GM12878 (cell line): Measurements from ENCODE around the gene FAM229A. TPM values are rescaled to one million over a fixed set of nuclear protein-coding genes. Genes with fewer than 3 reads are reported as not detected.

ENCODE experiments used
- ATAC-seq: fragments of 200-7000 bp; cut with Tn5 transposase; 3 replicates; pipeline ENCODE4 v1.9.1; 2020; ENCODE audit warnings: mild to moderate bottlenecking, moderate library complexity
- BruUV-seq: library from RNA; stranded (reverse); fragments of 400-500 nt; replicated peaks from 2 replicates; lab custom pipeline; 2021; lab: Mats Ljungman, UMichigan
- CTCF ChIA-PET: fragments of 300-600 bp; sonication (Branson Sonifier 250); formaldehyde crosslinking; extraction: SDS; loops from one replicate; lab custom pipeline; 2021; ENCODE audit warnings: inconsistent platforms; lab: Yijun Ruan, JAX
- POLR2A ChIA-PET: fragments of 350-600 bp; formaldehyde crosslinking; extraction: SDS; loops from one replicate; lab custom pipeline; 2021; ENCODE audit warnings: inconsistent platforms; lab: Charles Lee
- RAD21 ChIA-PET: fragments of 300-600 bp; sonication (Branson Sonifier 250); formaldehyde crosslinking; loops from one replicate; lab custom pipeline; 2023; ENCODE audit warnings: antibody characterized with exemption; ENCODE audit not compliant: unreplicated experiment; lab: Charles Lee
- SMC1A ChIA-PET: fragments of 300-600 bp; sonication (Branson Sonifier 250); formaldehyde crosslinking; loops from one replicate; lab custom pipeline; 2023; ENCODE audit not compliant: unreplicated experiment, uncharacterized antibody; lab: Charles Lee
- DNase-seq: peaks from one replicate; pipeline ENCODE4 v3.0.0-alpha.2; 2011; ENCODE audit warnings: low read depth, low spot score
- FAIRE-seq: peaks from 3 replicates; lab custom pipeline; 2011; peaks lifted over from hg19 to GRCh38; lab: Jason Lieb, UNC
- H2AFZ ChIP-seq: 2 replicates; pipeline ENCODE4 v1.6.0; 2011; ENCODE audit warnings: low read depth, low read length, control low read depth; ENCODE audit not compliant: control insufficient read depth
- H3K27ac ChIP-seq: 2 replicates; pipeline ENCODE4 v1.5.1; 2011; ENCODE audit warnings: control low read depth; ENCODE audit not compliant: control insufficient read depth, insufficient read depth
- H3K27me3 ChIP-seq, 2 experiments: replicated peaks in 1 of 2; 2 replicates each; pipeline versions ENCODE4 v1.6.0 to v1.6.1; 2011; ENCODE audit warnings: low read length in 1 of 2; ENCODE audit not compliant: control insufficient read depth in 2 of 2, insufficient read depth in 2 of 2
- H3K36me3 ChIP-seq, 2 experiments: 2 replicates each; pipeline ENCODE4 v1.5.1; 2011; ENCODE audit warnings: low read length in 1 of 2; ENCODE audit not compliant: control insufficient read depth in 2 of 2, insufficient read depth in 2 of 2
- H3K4me1 ChIP-seq: 2 replicates; pipeline ENCODE4 v1.6.1; 2011; ENCODE audit warnings: mild to moderate bottlenecking, low read length, moderate library complexity, mixed read lengths; ENCODE audit not compliant: control insufficient read depth, insufficient read depth
- H3K4me2 ChIP-seq: 2 replicates; pipeline ENCODE4 v1.6.0; 2011; ENCODE audit warnings: control low read depth; ENCODE audit not compliant: control insufficient read depth, insufficient read depth
- H3K4me3 ChIP-seq: fragments of 200-600 bp; sonication (generic); 2 replicates; pipeline ENCODE4 v1.5.1; 2016
- H3K79me2 ChIP-seq: 2 replicates; pipeline ENCODE4 v1.6.0; 2011; ENCODE audit warnings: low read length; ENCODE audit not compliant: control insufficient read depth, insufficient read depth
- H3K9ac ChIP-seq: 2 replicates; pipeline ENCODE4 v1.8.0; 2011; ENCODE audit warnings: low read length, control low read depth, mixed read lengths; ENCODE audit not compliant: control insufficient read depth, insufficient read depth
- H3K9me3 ChIP-seq: replicated peaks from 3 replicates; pipeline ENCODE4 v1.5.1; 2011; ENCODE audit warnings: mild to moderate bottlenecking, low read length; ENCODE audit not compliant: control insufficient read depth, insufficient read depth
- H4K20me1 ChIP-seq: 2 replicates; pipeline ENCODE4 v1.6.0; 2011; ENCODE audit not compliant: control insufficient read depth, insufficient read depth
- BCL11A ChIP-seq: IDR thresholded peaks from 2 replicates; pipeline ENCODE4 v1.6.1; 2011; ENCODE audit warnings: low read depth, low read length
- MLLT1 ChIP-seq: fragments of 450-650 bp; IDR thresholded peaks from 2 replicates; pipeline ENCODE4 v1.6.1; 2016; ENCODE audit warnings: mild to moderate bottlenecking
- POLR2A ChIP-seq: IDR thresholded peaks from 2 replicates; pipeline ENCODE4 v1.6.1; 2011; ENCODE audit warnings: low read depth, mild to moderate bottlenecking, low read length
- RBBP5 ChIP-seq: fragments of 200-600 bp; sonication (generic); conservative IDR thresholded peaks from 2 replicates; pipeline ENCODE4 v1.6.1; 2016
- SMAD1 ChIP-seq: fragments of 450-650 bp; IDR thresholded peaks from 2 replicates; pipeline ENCODE4 v1.6.1; 2018; ENCODE audit warnings: mild to moderate bottlenecking, low read depth; ENCODE audit not compliant: partially characterized antibody
- SREBF2 ChIP-seq: IDR thresholded peaks from 2 replicates; pipeline ENCODE4 v1.6.1; 2012; ENCODE audit warnings: mild to moderate bottlenecking, low read length
- WGBS: methylation state at CpG from one replicate; pipeline ENCODE4 v1.1.6; 2016; ENCODE audit warnings: low lambda C conversion rate; ENCODE audit not compliant: insufficient replicate concordance, insufficient coverage; ENCODE audit errors: missing lambda C conversion rate; 5-methylcytosine and 5-hydroxymethylcytosine counted together
- in situ Hi-C: fragments of 300-500 bp; cut with MboI; formaldehyde crosslinking; loops from 9 replicates; pipeline ENCODE4 v1.14.3; 2018; ENCODE audit warnings: mixed read lengths
- intact Hi-C: fragments of 100-400 bp; cut with micrococcal nuclease; formaldehyde crosslinking; loops from one replicate; pipeline ENCODE4 v1.14.2; 2022; ENCODE audit not compliant: unreplicated experiment
- polyA plus RNA-seq, 11 experiments: library from polyadenylated mRNA; depleted of rRNA in 4 of 11; unstranded in 6 of 11; stranded (reverse) in 5 of 11; fragments of >200 nt; fragmentation: Nextera tagmentation in 4 of 11; fragmentation: Illumina TruSeq in 1 of 11; extraction: Ambion mirVana in 4 of 11; extraction: Trizol in 1 of 11; gene quantifications; 1 replicate in 1 of 11; 2 replicates in 10 of 11; pipeline versions ENCODE4 v1.2.1 to v1.2.3, GENCODE V29; 2011 to 2016; ENCODE audit warnings: inconsistent platforms in 2 of 11, missing spikeins in 2 of 11, low read depth in 1 of 11
- total RNA-seq, 4 experiments: library from RNA; depleted of rRNA in 3 of 4; stranded (reverse); fragments of >200 nt in 3 of 4; fragmentation: Illumina TruSeq in 1 of 4; extraction: Trizol in 1 of 4; gene quantifications; 2 replicates each; pipeline versions ENCODE4 v1.2.1 to v1.2.3, GENCODE V29; 2013 to 2021

FAM229A gene
- total and polyA plus RNA-seq, 10 of the 15 experiments (the other 5 are each of a cell fraction or from before 2014, with no cell fraction given) = 0.02 to 5.3 (median 1.4) TPM; not detected in 1

GRCh38 chr1:32367912-32368635 lies 5.8 kb upstream of the FAM229A start:
- 85% methylated on average over 7 of the region's 7 CpGs for WGBS
- no peaks in the 10 kb centered on the region for H3K79me2 ChIP-seq
- no peak overlapping the region for H2AFZ ChIP-seq
- TF ChIP-seq RBBP5 (no peak), SREBF2 (no peak), MLLT1 (no peak), POLR2A (no peak), SMAD1 (no peak), BCL11A (no peak)
- TF ChIP-seq, all 136 proteins: peak for 0
- Histone ChIP-seq H3K27me3 (no peaks in the 10 kb centered on the region), H4K20me1 (no peaks in the 10 kb centered on the region), H3K9me3 (no peaks in the 10 kb centered on the region), H3K36me3 (peaks cover 3 to 10% of the 10 kb centered on the region in 2 experiments), H3K4me3 (no peak overlapping the region), H3K9ac (no peak overlapping the region), H3K4me1 (peaks cover 10% of the 10 kb centered on the region), H3K4me2 (no peak overlapping the region), H3K27ac (no peak overlapping the region)
- RAD21 ChIA-PET = interaction anchor here (0.6 kb wide), 1 partner anchor 130 kb away, joined by 3 read pairs; no protein-coding TSS in a partner anchor
- POLR2A ChIA-PET = interaction anchor here (1.1 kb wide), 1 partner anchor 9 kb away, joined by 3 read pairs; no protein-coding TSS in a partner anchor
- no peak for FAIRE-seq
- BruUV-seq = no TSS peak
- SMC1A ChIA-PET = no interaction called here
- DNase-seq = no peak
- ATAC-seq = no peak
- intact Hi-C loops = no loop called here
- in situ Hi-C loops = no loop called here
- CTCF ChIA-PET = interaction anchor here (1.2 kb wide), 1 partner anchor 10 kb away, joined by 3 read pairs; no protein-coding TSS in a partner anchor
